Mucosa of stomach (tissue), 1 donor: ENCODE data around the gene NAT10.
A peak's percentile ranks its signal among the peaks of the same experiment; 100 is the strongest.
"Not testable (repeated sequence)": the region's sequence is repeated elsewhere in the genome, so short reads cannot be mapped to it uniquely, and the experiment has no call there.

Experiments used
- H3K27me3 ChIP-seq: one replicate; pipeline ENCODE4 v1.7.0; 2013; ENCODE audit warnings: mild to moderate bottlenecking, low read length; ENCODE audit not compliant: control insufficient read depth, insufficient read depth
- H3K36me3 ChIP-seq: one replicate; pipeline ENCODE4 v1.7.0; 2013; ENCODE audit warnings: low read length; ENCODE audit not compliant: control insufficient read depth, insufficient read depth
- H3K4me1 ChIP-seq: one replicate; pipeline ENCODE4 v1.7.0; 2013; ENCODE audit warnings: mild to moderate bottlenecking, low read length; ENCODE audit not compliant: control insufficient read depth, insufficient read depth
- H3K4me3 ChIP-seq: one replicate; pipeline ENCODE4 v1.7.0; 2013; ENCODE audit warnings: low read length
- H3K9ac ChIP-seq: one replicate; pipeline ENCODE4 v1.7.0; 2013; ENCODE audit warnings: mild to moderate bottlenecking, low read length, moderate library complexity
- H3K9me3 ChIP-seq: one replicate; pipeline ENCODE4 v1.7.0; 2013; ENCODE audit warnings: mild to moderate bottlenecking, low read length, moderate library complexity; ENCODE audit not compliant: control insufficient read depth
- donor health status: Pancreatic carcinoma.

NAT10 gene

DNA sequence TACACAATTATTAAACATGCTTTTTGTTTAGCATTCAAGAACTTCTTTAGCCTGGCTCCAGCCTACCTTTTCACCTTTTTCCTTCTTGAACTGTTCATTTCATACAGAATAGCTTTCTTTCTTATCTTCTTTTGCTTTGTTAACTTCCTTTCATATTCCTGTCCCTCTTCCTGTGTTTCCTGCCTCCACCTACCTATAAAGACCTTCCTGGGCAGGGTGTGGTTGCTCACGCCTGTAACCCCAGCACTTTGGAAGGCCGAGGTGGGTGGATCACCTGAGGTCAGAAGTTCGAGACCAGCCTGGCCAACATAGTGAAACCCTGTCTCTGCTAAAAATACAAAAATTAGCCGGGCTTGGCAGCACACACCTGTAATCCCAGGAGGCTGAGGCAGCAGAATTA, 31.0 kb upstream of the NAT10 start:
- Histone ChIP-seq H3K4me3 (no peak overlapping the region), H3K9me3 (no peaks in the 10 kb centered on the region), H3K4me1 (peaks cover 5% of the 10 kb centered on the region), H3K9ac (no peak overlapping the region), H3K36me3 (no peaks in the 10 kb centered on the region), H3K27me3 (no peaks in the 10 kb centered on the region)

DNA sequence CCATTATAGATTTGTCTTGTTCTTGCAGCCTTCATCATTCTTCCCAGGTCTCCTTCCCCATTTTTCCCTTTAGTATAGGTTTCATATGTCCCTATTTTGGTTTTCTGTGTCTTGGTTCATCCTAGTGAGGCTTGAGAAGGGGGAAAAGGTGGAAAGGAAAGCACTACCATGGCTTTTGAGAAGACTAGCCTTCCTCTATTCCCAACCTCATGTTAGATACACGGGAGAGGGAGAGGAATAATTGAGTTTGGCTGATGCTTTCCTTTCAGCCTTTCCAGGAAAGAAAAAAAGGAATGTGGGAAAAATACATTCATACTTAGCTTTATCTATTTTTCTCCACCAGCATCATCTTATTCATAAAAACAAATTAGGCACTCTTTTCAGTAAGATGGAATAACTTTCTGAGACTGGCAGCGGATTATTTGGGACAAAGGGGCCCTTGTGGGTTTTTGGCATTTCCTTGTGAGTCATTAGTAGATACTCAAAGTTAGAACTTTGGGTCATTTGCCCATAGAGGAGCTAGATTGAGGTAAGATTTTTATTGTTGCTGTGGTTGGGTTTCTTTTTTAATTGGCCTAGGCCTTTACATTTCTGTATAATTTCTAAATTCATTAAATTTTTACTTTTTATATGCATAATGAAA, 30.1 kb upstream of the NAT10 start:
- Histone ChIP-seq H3K4me1 (peaks cover 5% of the 10 kb centered on the region), H3K9ac (no peak overlapping the region), H3K4me3 (no peak overlapping the region), H3K9me3 (no peaks in the 10 kb centered on the region), H3K36me3 (no peaks in the 10 kb centered on the region), H3K27me3 (no peaks in the 10 kb centered on the region)

DNA sequence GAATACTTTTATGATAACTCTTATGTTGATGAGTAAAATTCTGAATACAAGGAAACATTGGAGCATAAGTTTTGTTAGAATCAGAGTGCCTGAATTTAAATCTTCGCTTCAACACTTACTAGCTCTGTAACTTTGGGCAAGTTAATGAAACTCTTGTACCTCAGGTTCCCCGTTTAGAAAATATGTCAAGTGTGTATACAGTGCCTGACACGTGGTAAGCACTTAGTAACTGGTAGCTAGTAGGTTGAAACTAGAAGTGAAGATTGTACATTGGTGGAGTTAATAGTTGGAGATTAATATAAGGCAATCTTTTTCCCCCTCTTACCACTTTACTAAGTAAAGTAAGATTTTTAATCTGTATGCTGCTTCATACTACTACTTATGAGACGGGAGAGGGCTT, 24.8 kb upstream of the NAT10 start:
- no peaks in the 10 kb centered on the region for H3K4me1 ChIP-seq
- H3K36me3 ChIP-seq: peaks cover 6% of the 10 kb centered on the region
- H3K9ac ChIP-seq: no peak overlapping the region

GRCh38 chr11:34084637-34085036, 20.8 kb upstream of the NAT10 start:
- Histone ChIP-seq H3K4me1 (no peaks in the 10 kb centered on the region), H3K27me3 (no peaks in the 10 kb centered on the region), H3K36me3 (peaks cover 6% of the 10 kb centered on the region), H3K9me3 (no peaks in the 10 kb centered on the region), H3K4me3 (no peak overlapping the region), H3K9ac (no peak overlapping the region)

More for the DNA sequence above, 24.8 kb upstream of the NAT10 start:
- Histone ChIP-seq H3K9me3 (no peaks in the 10 kb centered on the region), H3K27me3 (no peaks in the 10 kb centered on the region), H3K4me3 (no peak overlapping the region)

- H3K4me3 ChIP-seq: no peak overlapping the region
- H3K36me3 ChIP-seq: peaks cover 6% of the 10 kb centered on the region
- no peaks in the 10 kb centered on the region for H3K27me3 ChIP-seq
- no peaks in the 10 kb centered on the region for H3K4me1 ChIP-seq
- H3K9me3 ChIP-seq: no peaks in the 10 kb centered on the region
- no peak overlapping the region for H3K9ac ChIP-seq
These were observed 18.7 kb upstream of the NAT10 start for GRCh38 chr11:34086554-34087283.

- no peak overlapping the region for H3K9ac ChIP-seq
- no peaks in the 10 kb centered on the region for H3K27me3 ChIP-seq
- no peaks in the 10 kb centered on the region for H3K4me1 ChIP-seq
- no peaks in the 10 kb centered on the region for H3K9me3 ChIP-seq
- peaks cover 4% of the 10 kb centered on the region for H3K36me3 ChIP-seq
- H3K4me3 ChIP-seq: no peak overlapping the region
These were observed 13.6 kb upstream of the NAT10 start for GRCh38 chr11:34091825-34092224.

DNA sequence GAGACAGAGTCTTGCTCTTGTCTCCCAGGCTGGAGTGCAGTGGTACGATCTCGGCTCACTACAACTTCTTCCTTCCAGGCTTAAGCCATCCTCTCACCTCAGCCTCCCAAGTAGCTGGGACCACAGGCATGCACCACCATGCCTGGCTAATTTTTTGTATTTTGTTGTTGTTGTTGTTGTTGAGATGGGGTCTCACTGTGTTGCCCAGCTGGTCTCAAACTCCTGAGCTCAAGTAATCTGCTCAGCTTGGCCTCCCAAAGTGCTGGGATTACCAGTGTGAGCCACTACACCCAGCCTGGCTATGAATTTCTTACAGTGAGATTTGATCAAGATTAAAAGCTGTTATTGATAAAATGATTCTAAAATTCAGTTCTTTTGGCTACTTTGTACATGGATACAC, 10.5 kb upstream of the NAT10 start:
- not testable (repeated sequence) for H3K9ac ChIP-seq, H3K36me3 ChIP-seq, H3K9me3 ChIP-seq, H3K4me1 ChIP-seq, H3K27me3 ChIP-seq, H3K4me3 ChIP-seq

- no peaks in the 10 kb centered on the region for H3K9me3 ChIP-seq
- H3K4me3 ChIP-seq: no peak overlapping the region
- no peak overlapping the region for H3K9ac ChIP-seq
- no peaks in the 10 kb centered on the region for H3K27me3 ChIP-seq
- H3K36me3 ChIP-seq: peaks cover 4% of the 10 kb centered on the region
- H3K4me1 ChIP-seq: no peaks in the 10 kb centered on the region
These were observed 6.6 kb upstream of the NAT10 start for GRCh38 chr11:34098813-34099212.

DNA sequence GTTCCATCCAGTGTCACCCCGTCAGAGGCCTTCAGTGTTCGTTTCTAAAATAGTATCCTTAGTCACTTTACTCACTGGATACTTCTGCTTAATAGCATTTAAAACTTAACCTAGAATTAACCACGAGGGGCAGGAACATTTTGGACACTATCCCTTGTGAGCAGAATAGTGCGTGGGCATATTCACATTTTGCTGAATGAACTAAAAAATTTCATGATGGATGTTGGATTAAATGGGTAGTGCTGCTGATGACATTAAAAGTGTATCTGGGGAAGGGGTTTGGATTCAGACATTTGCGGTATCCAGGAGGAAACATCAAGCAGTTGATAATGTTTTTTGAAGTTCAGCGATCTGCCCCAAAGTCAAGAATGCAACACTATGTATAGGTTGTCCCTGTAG, 750 bp upstream of the NAT10 start:
- Histone ChIP-seq H3K9me3 (no peaks in the 10 kb centered on the region), H3K4me3 (peak overlapping the region; percentile 68), H3K4me1 (peaks cover 14% of the 10 kb centered on the region), H3K36me3 (no peaks in the 10 kb centered on the region), H3K27me3 (no peaks in the 10 kb centered on the region), H3K9ac (peak overlapping the region; percentile 97)

DNA sequence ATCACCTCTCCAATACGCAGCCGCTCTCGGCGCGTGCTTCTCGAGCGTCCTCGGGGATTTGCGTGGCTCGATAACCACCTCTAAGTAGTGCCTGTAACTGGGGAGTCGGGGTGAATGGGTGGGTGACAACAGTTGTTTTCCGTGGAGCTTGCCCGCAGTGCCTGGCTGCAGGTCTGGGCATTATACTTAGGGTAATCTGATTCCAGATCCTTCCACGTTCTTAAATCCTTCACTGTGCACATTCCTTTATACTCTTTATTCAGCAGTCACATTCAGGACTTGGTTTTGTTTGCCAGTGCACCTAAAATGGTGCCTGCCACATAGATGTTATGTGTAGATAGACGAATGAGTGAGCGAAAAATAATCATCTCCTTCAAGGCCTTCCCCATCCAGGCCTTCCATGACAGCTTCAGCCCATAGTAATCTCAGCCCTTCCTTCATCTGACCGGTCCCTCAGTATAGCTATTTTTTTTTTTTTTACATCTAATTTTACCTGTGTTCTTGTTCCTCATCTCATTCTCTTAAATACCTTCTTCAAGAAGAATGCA, 602 bp downstream of the NAT10 start:
- peaks cover 14% of the 10 kb centered on the region for H3K4me1 ChIP-seq
- H3K36me3 ChIP-seq: no peaks in the 10 kb centered on the region
- H3K4me3 ChIP-seq: peak overlapping the region; percentile 68
- peak overlapping the region; percentile 97 for H3K9ac ChIP-seq
- H3K9me3 ChIP-seq: no peaks in the 10 kb centered on the region
- H3K27me3 ChIP-seq: no peaks in the 10 kb centered on the region

- Histone ChIP-seq H3K9me3 (no peaks in the 10 kb centered on the region), H3K27me3 (no peaks in the 10 kb centered on the region), H3K4me3 (no peak overlapping the region), H3K36me3 (peaks cover 19% of the 10 kb centered on the region), H3K9ac (no peak overlapping the region), H3K4me1 (no peaks in the 10 kb centered on the region)
These were observed 6.4 kb downstream of the NAT10 start for GRCh38 chr11:34111722-34112270.

- Histone ChIP-seq H3K9me3 (no peaks in the 10 kb centered on the region), H3K9ac (no peak overlapping the region), H3K4me3 (no peak overlapping the region), H3K27me3 (no peaks in the 10 kb centered on the region), H3K36me3 (peaks cover 27% of the 10 kb centered on the region), H3K4me1 (no peaks in the 10 kb centered on the region)
These were observed 8.6 kb downstream of the NAT10 start for GRCh38 chr11:34114014-34114413.
